22Rv1 (cell line): ENCODE results near the gene AHSP.
A peak's percentile ranks its signal among the peaks of the same experiment; 100 is the strongest.

Experiments used
- ZFX ChIP-seq: fragments of 450-650 bp; IDR thresholded peaks from 2 replicates; pipeline ENCODE4 v1.6.1; 2017; ENCODE audit warnings: antibody characterized with exemption, borderline replicate concordance
- TF ChIP-seq, protein P1 (sequence below): fragments of 450-650 bp; IDR thresholded peaks from 2 replicates; pipeline ENCODE4 v1.5.1; 2017; ENCODE audit warnings: mild to moderate bottlenecking

DNA sequence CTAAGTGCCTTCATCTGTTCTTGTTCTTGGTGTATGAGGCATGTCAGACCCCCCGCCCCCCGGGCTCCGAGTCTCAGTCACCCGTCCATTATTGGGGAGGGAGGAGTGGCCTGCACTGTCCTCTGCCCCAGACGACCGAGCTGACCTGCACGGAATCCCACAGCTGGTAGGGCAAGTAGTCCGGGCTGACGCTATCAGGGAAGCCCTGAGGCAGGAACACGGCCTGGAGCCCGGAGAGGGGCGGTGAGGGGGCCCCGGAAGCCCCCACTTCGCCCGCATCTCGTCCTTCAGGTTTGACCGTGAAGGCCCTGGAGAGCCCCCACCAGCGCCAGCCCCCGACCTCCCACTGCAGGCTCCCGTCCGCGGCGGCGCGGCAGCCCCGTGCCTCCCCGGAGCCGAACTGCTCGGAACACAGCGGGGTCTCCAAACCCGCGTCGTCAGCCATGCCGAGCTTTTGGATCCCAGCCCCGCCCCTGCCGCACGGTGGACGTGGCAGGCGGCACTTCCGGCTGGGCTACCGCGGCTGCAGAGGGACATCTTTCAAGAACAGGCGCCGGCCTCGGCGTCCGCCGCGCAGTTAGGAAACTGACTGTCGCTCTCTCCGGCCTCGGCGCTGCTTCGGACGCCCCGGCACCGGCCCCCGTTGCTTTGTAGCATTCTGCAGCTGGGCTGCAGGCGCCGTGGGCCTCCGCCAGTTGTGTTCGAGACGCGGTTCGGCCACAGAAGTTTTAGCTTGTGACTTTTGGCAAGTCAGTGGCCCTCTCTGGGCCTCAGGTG lies 19.6 kb upstream of the AHSP start, which contains the start of gene RUSF1:
- TF ChIP-seq, protein P1, sequence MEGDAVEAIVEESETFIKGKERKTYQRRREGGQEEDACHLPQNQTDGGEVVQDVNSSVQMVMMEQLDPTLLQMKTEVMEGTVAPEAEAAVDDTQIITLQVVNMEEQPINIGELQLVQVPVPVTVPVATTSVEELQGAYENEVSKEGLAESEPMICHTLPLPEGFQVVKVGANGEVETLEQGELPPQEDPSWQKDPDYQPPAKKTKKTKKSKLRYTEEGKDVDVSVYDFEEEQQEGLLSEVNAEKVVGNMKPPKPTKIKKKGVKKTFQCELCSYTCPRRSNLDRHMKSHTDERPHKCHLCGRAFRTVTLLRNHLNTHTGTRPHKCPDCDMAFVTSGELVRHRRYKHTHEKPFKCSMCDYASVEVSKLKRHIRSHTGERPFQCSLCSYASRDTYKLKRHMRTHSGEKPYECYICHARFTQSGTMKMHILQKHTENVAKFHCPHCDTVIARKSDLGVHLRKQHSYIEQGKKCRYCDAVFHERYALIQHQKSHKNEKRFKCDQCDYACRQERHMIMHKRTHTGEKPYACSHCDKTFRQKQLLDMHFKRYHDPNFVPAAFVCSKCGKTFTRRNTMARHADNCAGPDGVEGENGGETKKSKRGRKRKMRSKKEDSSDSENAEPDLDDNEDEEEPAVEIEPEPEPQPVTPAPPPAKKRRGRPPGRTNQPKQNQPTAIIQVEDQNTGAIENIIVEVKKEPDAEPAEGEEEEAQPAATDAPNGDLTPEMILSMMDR = no peak
- TF ChIP-seq ZFX = 0 out of 2 replicates have a peak, but pooled peaks have one; percentile 34
